ENCODE measurements around the gene GIMAP7. TPM values are rescaled to one million over a fixed set of nuclear protein-coding genes. Genes with fewer than 3 reads are reported as not detected.
A peak's percentile ranks its signal among the peaks of the same experiment; 100 is the strongest.

Gene GIMAP7
- total and polyA plus RNA-seq, 10 donors, result 48.7 to 137 (median 101) TPM

DNA sequence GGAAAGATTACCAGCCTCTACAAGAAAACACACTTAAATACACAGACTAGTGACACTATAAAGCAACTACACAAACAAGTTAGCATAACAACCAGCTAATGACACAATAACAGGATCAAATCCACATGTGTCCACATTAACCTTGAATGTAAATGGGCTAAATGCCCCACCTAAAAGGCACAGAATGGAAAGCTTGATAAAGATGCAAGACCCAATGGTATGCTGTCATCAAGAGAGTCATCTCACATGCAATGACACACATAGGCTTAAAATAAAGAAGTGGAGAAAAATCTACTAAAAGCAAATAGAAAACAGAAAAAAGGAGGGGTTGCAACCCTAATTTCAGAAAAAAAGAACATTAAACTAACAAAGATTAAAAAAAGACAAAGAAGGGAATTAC, 38.5 kb downstream of the GIMAP7 start:
- intact Hi-C loops (cut with DNase I; ENCODE audit: low total_unique reads), result no loop called here
- Histone ChIP-seq H3K27me3 (replicated peaks in 1 of 7) (no peaks in the 10 kb centered on the region), H3K27ac (peak overlapping the region in 1 of 8 donors; percentile 3), H3K9me3 (peaks cover 3 to 52% (median 30%) of the 10 kb centered on the region in 8 donors), H3K36me3 (no peaks in the 10 kb centered on the region), H3K4me3 (no peak overlapping the region), H3K4me1 (peaks cover 0 to 19% (median 5%) of the 10 kb centered on the region in 6 donors)
- DNase-seq, result no peak
- TF ChIP-seq POLR2AphosphoS5 (IDR thresholded peaks at IDR 0.05) (no peak), POLR2A (IDR thresholded peaks at IDR 0.05) (no peak)
- TF ChIP-seq, protein P1, sequence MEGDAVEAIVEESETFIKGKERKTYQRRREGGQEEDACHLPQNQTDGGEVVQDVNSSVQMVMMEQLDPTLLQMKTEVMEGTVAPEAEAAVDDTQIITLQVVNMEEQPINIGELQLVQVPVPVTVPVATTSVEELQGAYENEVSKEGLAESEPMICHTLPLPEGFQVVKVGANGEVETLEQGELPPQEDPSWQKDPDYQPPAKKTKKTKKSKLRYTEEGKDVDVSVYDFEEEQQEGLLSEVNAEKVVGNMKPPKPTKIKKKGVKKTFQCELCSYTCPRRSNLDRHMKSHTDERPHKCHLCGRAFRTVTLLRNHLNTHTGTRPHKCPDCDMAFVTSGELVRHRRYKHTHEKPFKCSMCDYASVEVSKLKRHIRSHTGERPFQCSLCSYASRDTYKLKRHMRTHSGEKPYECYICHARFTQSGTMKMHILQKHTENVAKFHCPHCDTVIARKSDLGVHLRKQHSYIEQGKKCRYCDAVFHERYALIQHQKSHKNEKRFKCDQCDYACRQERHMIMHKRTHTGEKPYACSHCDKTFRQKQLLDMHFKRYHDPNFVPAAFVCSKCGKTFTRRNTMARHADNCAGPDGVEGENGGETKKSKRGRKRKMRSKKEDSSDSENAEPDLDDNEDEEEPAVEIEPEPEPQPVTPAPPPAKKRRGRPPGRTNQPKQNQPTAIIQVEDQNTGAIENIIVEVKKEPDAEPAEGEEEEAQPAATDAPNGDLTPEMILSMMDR (IDR thresholded peaks at IDR 0.05 in 8 of 11, conservative IDR thresholded peaks at IDR 0.05 in 3 of 11), result no peak

- Histone ChIP-seq H3K4me1 (peaks cover 0 to 21% (median 5%) of the 10 kb centered on the region in 6 donors), H3K27ac (peak overlapping the region; percentile 31 to 85 (median 76)), H3K36me3 (no peaks in the 10 kb centered on the region), H3K27me3 (replicated peaks in 1 of 7) (no peaks in the 10 kb centered on the region), H3K9me3 (peaks cover 0 to 51% (median 28%) of the 10 kb centered on the region in 8 donors), H3K4me3 (no peak overlapping the region)
- DNase-seq, result no peak
- TF ChIP-seq, protein P1 (IDR thresholded peaks at IDR 0.05 in 8 of 11, conservative IDR thresholded peaks at IDR 0.05 in 3 of 11), result no peak
- peak in 1 of 3 donors; percentile 76 for TF ChIP-seq POLR2AphosphoS5 (IDR thresholded peaks at IDR 0.05)
- no peak for TF ChIP-seq POLR2A (IDR thresholded peaks at IDR 0.05)
- intact Hi-C loops (cut with DNase I; ENCODE audit: low total_unique reads), result no loop called here
- WGBS, 5 donors, result 17 to 32% (median 18%) methylated on average over 4 of the region's 4 CpGs
Measured at GRCh38 chr7:150556521-150557138, 42.0 kb downstream of the GIMAP7 start.

- peaks cover 0 to 40% (median 24%) of the 10 kb centered on the region in 8 donors for H3K9me3 ChIP-seq
- 0 to 73% (median 67%) methylated on average over 1 of the region's 1 CpG for WGBS, 5 donors
Measured at GRCh38 chr7:150560486-150560885, 45.8 kb downstream of the GIMAP7 start.

GRCh38 chr7:150562919-150563318, 48.2 kb downstream of the GIMAP7 start:
- intact Hi-C loops (cut with DNase I; ENCODE audit: low total_unique reads), result no loop called here
- 41 to 94% (median 81%) methylated on average over 2 of the region's 2 CpGs for WGBS, 5 donors
- TF ChIP-seq, protein P1 (IDR thresholded peaks at IDR 0.05 in 8 of 11, conservative IDR thresholded peaks at IDR 0.05 in 3 of 11), result no peak
- no peak for TF ChIP-seq POLR2A (IDR thresholded peaks at IDR 0.05)
- TF ChIP-seq POLR2AphosphoS5 (IDR thresholded peaks at IDR 0.05), result no peak
- Histone ChIP-seq H3K36me3 (no peaks in the 10 kb centered on the region), H3K27me3 (replicated peaks in 1 of 7) (no peaks in the 10 kb centered on the region), H3K4me3 (no peak overlapping the region), H3K27ac (peak overlapping the region in 5 of 8 donors; percentile 39 to 93 (median 53)), H3K9me3 (peaks cover 0 to 38% (median 24%) of the 10 kb centered on the region in 8 donors), H3K4me1 (peaks cover 0 to 38% (median 2%) of the 10 kb centered on the region in 6 donors)
- DNase-seq, result no peak

More at GRCh38 chr7:150560486-150560885, 45.8 kb downstream of the GIMAP7 start:
- Histone ChIP-seq H3K27ac (no peak overlapping the region), H3K4me1 (peaks cover 0 to 36% (median 5%) of the 10 kb centered on the region in 6 donors), H3K4me3 (no peak overlapping the region), H3K36me3 (no peaks in the 10 kb centered on the region), H3K27me3 (replicated peaks in 1 of 7) (no peaks in the 10 kb centered on the region)
- no peak for TF ChIP-seq POLR2A (IDR thresholded peaks at IDR 0.05)
- TF ChIP-seq, protein P1 (IDR thresholded peaks at IDR 0.05 in 8 of 11, conservative IDR thresholded peaks at IDR 0.05 in 3 of 11), result peak in 1 of 11 experiments; percentile 15
- TF ChIP-seq POLR2AphosphoS5 (IDR thresholded peaks at IDR 0.05), result no peak
- no peak for DNase-seq
- intact Hi-C loops (cut with DNase I; ENCODE audit: low total_unique reads), result no loop called here

All from spleen (tissue), 11 donors.